KMS-11 (cell line): ENCODE measurements around the gene MAML3.

Experiments used
- H2AFZ ChIP-seq: fragments of 200-600 bp; sonication (generic); 2 replicates; pipeline ENCODE4 v1.6.1; 2016; ENCODE audit warnings: antibody characterized with exemption, mixed run types, low read depth
- H3K27ac ChIP-seq: fragments of 200-600 bp; sonication (generic); 2 replicates; pipeline ENCODE4 v1.6.1; 2016; ENCODE audit warnings: mild to moderate bottlenecking, mixed run types
- H3K27me3 ChIP-seq: fragments of 200-600 bp; sonication (generic); 2 replicates; pipeline ENCODE4 v1.6.1; 2017; ENCODE audit warnings: mild to moderate bottlenecking, low read depth, mixed run types, moderate library complexity; ENCODE audit not compliant: insufficient read depth
- H3K36me3 ChIP-seq: fragments of 200-600 bp; sonication (generic); 2 replicates; pipeline ENCODE4 v1.6.1; 2017; ENCODE audit warnings: mild to moderate bottlenecking, mixed run types; ENCODE audit not compliant: insufficient read depth
- H3K4me1 ChIP-seq: fragments of 200-600 bp; sonication (generic); 2 replicates; pipeline ENCODE4 v1.6.1; 2016; ENCODE audit warnings: mild to moderate bottlenecking, low read depth, mixed run types; ENCODE audit not compliant: poor library complexity, severe bottlenecking
- H3K4me2 ChIP-seq: fragments of 200-600 bp; sonication (generic); 2 replicates; pipeline ENCODE4 v1.7.0; 2016; ENCODE audit warnings: mild to moderate bottlenecking, mixed run types
- H3K4me3 ChIP-seq: fragments of 200-600 bp; sonication (generic); IDR thresholded peaks from 2 replicates; pipeline ENCODE4 v1.6.1; 2017; ENCODE audit warnings: low read depth, low read length, mixed read lengths; ENCODE audit not compliant: insufficient read depth
- H3K79me2 ChIP-seq: fragments of 200-600 bp; sonication (generic); 2 replicates; pipeline ENCODE4 v1.6.1; 2016; ENCODE audit warnings: low read depth, mixed run types; ENCODE audit not compliant: insufficient read depth
- H3K9ac ChIP-seq: fragments of 200-600 bp; sonication (generic); 2 replicates; pipeline ENCODE4 v1.6.1; 2016; ENCODE audit warnings: mild to moderate bottlenecking, mixed run types
- H4K20me1 ChIP-seq: fragments of 200-600 bp; sonication (generic); 2 replicates; pipeline ENCODE4 v1.6.1; 2016; ENCODE audit warnings: mild to moderate bottlenecking, mixed run types; ENCODE audit not compliant: insufficient read depth
- CTCF ChIP-seq: fragments of 200-600 bp; sonication (generic); conservative IDR thresholded peaks from 2 replicates; pipeline ENCODE4 v1.6.1; 2017; ENCODE audit warnings: low read depth, mild to moderate bottlenecking, antibody characterized with exemption, low read length, moderate library complexity, mixed read lengths

Gene MAML3

GRCh38 chr4:139863531-139863930 lies 290.5 kb downstream of the MAML3 start:
- no peaks in the 10 kb centered on the region for H4K20me1 ChIP-seq
- no peaks in the 10 kb centered on the region for H3K27me3 ChIP-seq
- no peak overlapping the region for H3K4me2 ChIP-seq
- no peak overlapping the region for H3K9ac ChIP-seq
- H3K4me1 ChIP-seq = no peaks in the 10 kb centered on the region
- TF ChIP-seq CTCF = no peak
- no peak overlapping the region for H3K4me3 ChIP-seq
- no peak overlapping the region for H2AFZ ChIP-seq
- H3K27ac ChIP-seq = no peak overlapping the region
- H3K79me2 ChIP-seq = no peaks in the 10 kb centered on the region
- no peaks in the 10 kb centered on the region for H3K36me3 ChIP-seq

DNA sequence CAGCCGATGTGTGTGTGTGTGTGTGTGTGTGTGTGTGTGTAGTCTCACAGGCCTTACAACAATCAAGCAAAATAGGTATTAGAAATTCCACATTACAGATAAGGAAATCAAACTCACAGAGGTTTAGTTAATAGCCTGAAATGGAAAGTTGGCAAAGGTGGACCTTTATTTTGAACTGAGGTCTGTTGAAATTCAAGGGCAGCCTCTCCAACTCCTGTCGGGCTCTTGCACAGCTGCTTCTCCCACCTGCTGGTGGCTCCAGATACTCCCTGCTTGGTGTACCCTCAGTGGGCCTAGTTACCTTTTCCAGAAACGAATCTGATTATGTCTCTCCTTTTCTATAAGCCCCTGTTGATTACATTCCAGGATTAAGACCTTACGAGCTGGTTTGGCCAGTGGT lies 292.5 kb downstream of the MAML3 start:
- H3K4me2 ChIP-seq = no peak overlapping the region
- H2AFZ ChIP-seq = no peak overlapping the region
- no peak overlapping the region for H3K4me3 ChIP-seq
- TF ChIP-seq CTCF = no peak
- H3K79me2 ChIP-seq = no peaks in the 10 kb centered on the region
- H4K20me1 ChIP-seq = no peaks in the 10 kb centered on the region
- no peaks in the 10 kb centered on the region for H3K36me3 ChIP-seq
- H3K9ac ChIP-seq = no peak overlapping the region
- no peak overlapping the region for H3K27ac ChIP-seq
- no peaks in the 10 kb centered on the region for H3K27me3 ChIP-seq
- H3K4me1 ChIP-seq = no peaks in the 10 kb centered on the region

- H3K4me1 ChIP-seq = no peaks in the 10 kb centered on the region
- H3K36me3 ChIP-seq = no peaks in the 10 kb centered on the region
- H3K9ac ChIP-seq = no peak overlapping the region
- H3K4me2 ChIP-seq = no peak overlapping the region
- no peak for TF ChIP-seq CTCF
- H3K27ac ChIP-seq = no peak overlapping the region
- H2AFZ ChIP-seq = no peak overlapping the region
- H3K27me3 ChIP-seq = no peaks in the 10 kb centered on the region
- no peaks in the 10 kb centered on the region for H4K20me1 ChIP-seq
- no peaks in the 10 kb centered on the region for H3K79me2 ChIP-seq
- H3K4me3 ChIP-seq = no peak overlapping the region
These were observed 293.5 kb downstream of the MAML3 start for GRCh38 chr4:139860435-139861024.

- Histone ChIP-seq H3K36me3 (no peaks in the 10 kb centered on the region), H2AFZ (no peak overlapping the region), H3K27me3 (no peaks in the 10 kb centered on the region), H3K27ac (no peak overlapping the region), H3K4me3 (no peak overlapping the region), H3K9ac (no peak overlapping the region), H4K20me1 (no peaks in the 10 kb centered on the region), H3K4me1 (no peaks in the 10 kb centered on the region), H3K4me2 (no peak overlapping the region), H3K79me2 (no peaks in the 10 kb centered on the region)
- TF ChIP-seq CTCF = no peak
These were observed 294.1 kb downstream of the MAML3 start for GRCh38 chr4:139859876-139860275.
